Effector memory CD8-positive, alpha-beta T cell (primary cell): Measurements from ENCODE around the gene SLCO6A1.
"Not testable (repeated sequence)": the region's sequence is repeated elsewhere in the genome, so short reads cannot be mapped to it uniquely, and the experiment has no call there.

ENCODE experiments used
- ATAC-seq: fragments of 150-1000 bp; cut with Tn5 transposase; replicated peaks from 2 replicates; pipeline ENCODE4 v1.10.0; 2021; ENCODE audit warnings: mild to moderate bottlenecking, moderate library complexity
- DNase-seq, 3 experiments: peaks; one replicate each; pipeline ENCODE4 v3.0.0; 2021
- H3K27ac Mint-ChIP-seq, 2 donors: one replicate each; pipeline ENCODE4 v1.8.0; 2022; ENCODE audit warnings: mild to moderate bottlenecking in 2 of 2, mixed read lengths in 2 of 2, moderate library complexity in 2 of 2
- H3K27me3 Mint-ChIP-seq, 2 donors: one replicate each; pipeline ENCODE4 v1.8.0; 2022; ENCODE audit warnings: mixed read lengths in 2 of 2
- H3K36me3 Mint-ChIP-seq: one replicate; pipeline ENCODE4 v1.8.0; 2022; ENCODE audit warnings: mild to moderate bottlenecking, moderate library complexity, mixed read lengths; ENCODE audit not compliant: insufficient read depth
- H3K4me1 Mint-ChIP-seq, 2 donors: one replicate each; pipeline ENCODE4 v1.8.0; 2022; ENCODE audit warnings: low read depth in 2 of 2, mixed read lengths in 2 of 2
- H3K4me3 Mint-ChIP-seq, 2 donors: one replicate each; pipeline ENCODE4 v1.8.0; 2022; ENCODE audit warnings: mild to moderate bottlenecking in 2 of 2, mixed read lengths in 2 of 2, moderate library complexity in 2 of 2
- H3K9me3 Mint-ChIP-seq, 2 donors: one replicate each; pipeline ENCODE4 v1.8.0; 2022; ENCODE audit warnings: mixed read lengths in 2 of 2

The SLCO6A1 gene

GRCh38 chr5:102527547-102527946 lies 28.7 kb upstream of the SLCO6A1 start:
- Mint-ChIP-seq H3K36me3 (no peaks in the 10 kb centered on the region), H3K4me1 (no peaks in the 10 kb centered on the region), H3K4me3 (no peak overlapping the region), H3K9me3 (peaks cover 1 to 10% of the 10 kb centered on the region in 2 donors), H3K27ac (no peak overlapping the region), H3K27me3 (peaks cover 12 to 23% of the 10 kb centered on the region in 2 donors)
- DNase-seq (no peak), ATAC-seq (no peak)

GRCh38 chr5:102523541-102524175 lies 24.9 kb upstream of the SLCO6A1 start:
- DNase-seq (no peak), ATAC-seq (no peak)
- H3K36me3 Mint-ChIP-seq: no peaks in the 10 kb centered on the region
- H3K27me3 Mint-ChIP-seq: peaks cover 0 to 14% of the 10 kb centered on the region in 2 donors
- H3K4me1 Mint-ChIP-seq: no peaks in the 10 kb centered on the region
- H3K27ac Mint-ChIP-seq: no peak overlapping the region
- H3K4me3 Mint-ChIP-seq: no peak overlapping the region
- peaks cover 1 to 10% of the 10 kb centered on the region in 2 donors for H3K9me3 Mint-ChIP-seq

GRCh38 chr5:102511666-102512065 lies 12.9 kb upstream of the SLCO6A1 start:
- H3K9me3 Mint-ChIP-seq: no peaks in the 10 kb centered on the region
- H3K4me1 Mint-ChIP-seq: no peaks in the 10 kb centered on the region
- no peaks in the 10 kb centered on the region for H3K36me3 Mint-ChIP-seq
- no peak overlapping the region for H3K27ac Mint-ChIP-seq
- no peak overlapping the region for H3K4me3 Mint-ChIP-seq
- DNase-seq: no peak
- H3K27me3 Mint-ChIP-seq: peaks cover 0 to 7% of the 10 kb centered on the region in 2 donors
- no peak for ATAC-seq

DNA sequence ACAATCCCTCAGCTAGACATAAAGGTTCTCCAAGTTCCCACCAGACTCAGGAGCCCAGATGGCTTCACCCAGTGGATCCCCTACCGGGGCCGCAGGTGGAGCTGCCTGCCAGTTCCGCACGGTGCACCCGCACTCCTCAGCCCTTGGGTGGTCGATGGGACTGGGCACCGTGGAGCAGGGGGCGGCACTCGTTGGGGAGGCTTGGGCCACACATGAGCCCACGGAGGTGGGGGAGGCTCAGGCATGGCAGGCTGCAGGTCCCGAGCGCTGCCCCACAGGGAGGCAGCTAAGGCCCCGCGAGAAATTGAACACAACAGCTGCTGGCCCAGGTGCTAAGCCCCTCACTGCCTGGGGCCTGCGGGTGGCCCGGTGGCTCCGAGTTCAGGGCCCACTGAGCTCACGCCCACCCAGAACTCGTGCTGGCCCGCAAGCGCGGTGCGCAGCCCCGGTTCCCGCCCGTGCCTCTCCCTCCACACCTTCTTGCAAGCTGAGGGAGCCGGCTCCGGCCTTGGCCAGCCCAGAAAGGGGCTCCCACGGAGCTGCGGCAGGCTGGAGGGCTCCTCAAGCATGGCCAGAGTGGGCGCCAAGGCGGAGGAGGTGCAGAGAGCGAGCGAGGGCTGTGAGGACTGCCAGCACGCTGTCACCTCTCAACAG lies 7.4 kb downstream of the SLCO6A1 start:
- not testable (repeated sequence) for H3K4me1 Mint-ChIP-seq, H3K36me3 Mint-ChIP-seq, H3K27ac Mint-ChIP-seq, H3K9me3 Mint-ChIP-seq, ATAC-seq, DNase-seq, H3K4me3 Mint-ChIP-seq
- H3K27me3 Mint-ChIP-seq: peaks cover 6 to 11% of the 10 kb centered on the region in 2 donors

DNA sequence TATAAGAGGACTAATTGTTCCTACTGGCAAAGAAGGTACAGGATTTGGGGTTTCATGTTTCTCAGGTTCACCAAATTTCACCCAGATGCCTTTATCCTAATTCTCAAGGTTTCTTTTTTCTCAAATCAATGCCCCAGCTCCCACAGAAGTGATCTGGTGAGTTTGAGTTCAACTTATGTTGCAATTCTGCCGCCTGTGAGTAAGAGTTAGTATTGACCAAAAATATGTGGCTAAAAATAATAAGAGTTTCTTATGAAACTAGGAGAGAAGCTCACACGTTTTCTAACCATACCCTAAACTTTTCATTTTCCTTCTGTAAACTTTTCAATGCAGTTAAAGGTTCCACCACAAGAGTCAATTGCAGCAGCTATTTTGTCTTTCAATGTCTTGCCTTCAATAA lies 15.1 kb downstream of the SLCO6A1 start:
- no peak overlapping the region for H3K27ac Mint-ChIP-seq
- H3K9me3 Mint-ChIP-seq: no peaks in the 10 kb centered on the region
- DNase-seq (no peak), ATAC-seq (no peak)
- no peaks in the 10 kb centered on the region for H3K27me3 Mint-ChIP-seq
- H3K4me1 Mint-ChIP-seq: no peaks in the 10 kb centered on the region
- no peaks in the 10 kb centered on the region for H3K36me3 Mint-ChIP-seq
- no peak overlapping the region for H3K4me3 Mint-ChIP-seq

DNA sequence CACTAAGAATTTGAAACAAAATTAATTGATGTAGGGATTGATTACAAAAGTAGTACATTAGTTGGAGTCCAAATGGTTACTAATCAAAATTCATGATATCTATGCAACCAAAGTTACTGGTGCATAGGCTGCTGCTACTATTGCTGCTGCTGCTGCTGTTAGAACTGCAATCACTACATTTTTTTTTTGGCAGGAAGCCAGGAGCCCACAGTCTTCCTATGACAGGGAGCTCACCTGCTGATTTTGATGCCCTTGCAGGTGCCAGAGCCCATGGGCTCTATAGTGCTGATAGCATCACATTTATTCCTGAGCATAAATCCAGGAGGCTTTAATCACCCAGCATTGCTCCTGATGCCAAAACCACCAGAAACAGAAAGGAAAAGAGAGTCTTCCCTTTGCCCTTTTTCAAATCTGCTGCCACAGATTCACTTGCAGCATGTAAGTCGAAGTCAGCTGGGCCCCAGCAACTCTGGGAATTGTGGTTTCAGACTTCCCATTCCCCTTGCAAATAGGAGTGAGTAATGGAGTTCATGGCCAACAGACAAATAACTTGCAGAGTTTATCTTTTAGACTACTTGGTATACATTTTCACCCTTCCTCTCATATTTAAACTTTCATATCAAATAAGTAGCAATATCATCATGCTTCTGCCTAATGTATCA lies 17.6 kb downstream of the SLCO6A1 start:
- Mint-ChIP-seq H3K27me3 (no peaks in the 10 kb centered on the region), H3K27ac (no peak overlapping the region), H3K9me3 (no peaks in the 10 kb centered on the region), H3K36me3 (no peaks in the 10 kb centered on the region), H3K4me3 (no peak overlapping the region), H3K4me1 (no peaks in the 10 kb centered on the region)
- no peak for DNase-seq
- no peak for ATAC-seq

DNA sequence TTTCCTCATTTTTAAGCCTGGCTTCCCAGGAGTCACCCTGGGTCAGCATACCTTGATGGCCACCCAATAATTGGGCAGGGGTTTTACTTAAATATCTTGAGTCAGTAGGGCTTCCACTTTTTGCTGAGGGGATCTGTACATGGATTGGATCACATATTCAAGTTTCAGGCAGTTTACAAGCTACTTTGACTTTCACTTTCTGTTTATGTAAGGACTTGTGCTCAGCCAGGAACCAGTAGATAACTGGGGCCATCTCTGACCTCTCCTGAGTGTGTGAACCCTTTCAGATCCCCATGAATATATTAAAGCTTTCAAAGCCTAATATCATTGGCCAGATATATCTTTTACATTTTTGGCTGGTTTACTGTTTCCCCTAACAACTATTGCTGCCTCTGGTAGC lies 45.1 kb downstream of the SLCO6A1 start:
- peak overlapping the region in 1 of 2 donors; percentile 63 for H3K27ac Mint-ChIP-seq
- H3K36me3 Mint-ChIP-seq: no peaks in the 10 kb centered on the region
- peaks cover 0 to 2% of the 10 kb centered on the region in 2 donors for H3K9me3 Mint-ChIP-seq
- peak overlapping the region; percentile 27 to 42 for H3K4me3 Mint-ChIP-seq
- DNase-seq: no peak
- ATAC-seq: peak; percentile 26
- peaks cover 0 to 17% of the 10 kb centered on the region in 2 donors for H3K27me3 Mint-ChIP-seq
- H3K4me1 Mint-ChIP-seq: peaks cover 0 to 4% of the 10 kb centered on the region in 2 donors

GRCh38 chr5:102451082-102451481 lies 47.7 kb downstream of the SLCO6A1 start:
- H3K9me3 Mint-ChIP-seq: peaks cover 0 to 2% of the 10 kb centered on the region in 2 donors
- DNase-seq: no peak
- H3K4me1 Mint-ChIP-seq: peaks cover 0 to 4% of the 10 kb centered on the region in 2 donors
- no peak overlapping the region for H3K27ac Mint-ChIP-seq
- no peaks in the 10 kb centered on the region for H3K36me3 Mint-ChIP-seq
- no peak for ATAC-seq
- H3K4me3 Mint-ChIP-seq: no peak overlapping the region
- H3K27me3 Mint-ChIP-seq: peaks cover 0 to 17% of the 10 kb centered on the region in 2 donors

DNA sequence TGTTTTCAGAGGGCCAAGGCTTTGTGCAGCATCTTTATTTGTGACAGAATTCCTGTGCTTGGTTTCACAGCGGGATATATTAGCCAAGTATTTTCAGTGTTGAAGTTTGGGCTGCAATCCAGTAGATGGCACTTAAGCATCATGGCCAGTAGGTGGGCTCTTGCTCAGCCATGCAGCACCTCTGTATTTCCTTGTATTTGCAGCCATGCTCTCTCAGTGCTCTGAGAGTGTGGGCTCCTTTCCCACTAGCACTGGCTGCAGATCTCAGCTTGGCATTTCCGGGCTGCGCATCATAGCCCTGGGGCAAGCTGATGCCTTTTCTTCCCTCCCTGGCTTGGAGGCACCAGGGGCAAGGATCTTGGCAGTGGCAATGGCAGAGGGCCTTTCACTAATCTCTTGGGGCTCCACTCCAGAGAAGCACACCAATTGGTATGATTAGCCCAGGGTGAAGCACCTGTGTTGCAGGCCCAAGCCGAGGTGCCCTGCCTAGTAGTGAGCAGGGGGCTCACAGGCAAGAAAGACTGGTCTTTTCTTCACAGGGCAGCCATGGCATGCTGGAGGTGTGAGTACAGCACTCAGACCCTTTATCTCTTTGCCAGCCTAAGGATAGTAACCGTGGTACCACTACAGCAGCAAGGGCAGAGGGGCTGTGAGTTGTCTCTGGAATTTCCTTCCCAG lies 48.3 kb downstream of the SLCO6A1 start:
- Mint-ChIP-seq H3K36me3 (no peaks in the 10 kb centered on the region), H3K4me1 (peaks cover 0 to 4% of the 10 kb centered on the region in 2 donors), H3K4me3 (no peak overlapping the region), H3K27me3 (peaks cover 0 to 17% of the 10 kb centered on the region in 2 donors), H3K9me3 (peaks cover 0 to 2% of the 10 kb centered on the region in 2 donors), H3K27ac (no peak overlapping the region)
- ATAC-seq (no peak), DNase-seq (no peak)

DNA sequence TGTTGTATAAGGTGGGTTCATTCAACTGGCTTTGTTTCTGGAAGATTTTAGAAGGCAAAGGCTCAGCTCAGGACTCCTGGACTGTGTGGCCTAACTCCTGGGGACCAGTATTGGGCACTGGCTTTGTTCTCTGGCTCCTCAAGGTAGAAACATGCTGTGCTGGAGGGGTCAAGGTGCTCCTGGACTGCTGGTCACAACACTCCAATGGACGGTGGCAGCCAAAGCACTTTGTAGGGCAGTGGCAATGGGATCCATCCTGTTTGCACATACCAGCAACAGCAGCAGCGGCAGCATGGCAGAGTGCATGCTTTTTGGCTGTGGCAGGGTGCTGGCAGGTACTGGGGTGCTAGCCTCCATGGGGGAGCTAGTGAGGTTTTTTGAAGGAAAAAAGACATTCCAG lies 65.3 kb downstream of the SLCO6A1 start:
- Mint-ChIP-seq H3K36me3 (no peaks in the 10 kb centered on the region), H3K27me3 (peaks cover 0 to 17% of the 10 kb centered on the region in 2 donors), H3K9me3 (no peaks in the 10 kb centered on the region), H3K27ac (no peak overlapping the region), H3K4me3 (no peak overlapping the region), H3K4me1 (no peaks in the 10 kb centered on the region)
- ATAC-seq (no peak), DNase-seq (no peak)

DNA sequence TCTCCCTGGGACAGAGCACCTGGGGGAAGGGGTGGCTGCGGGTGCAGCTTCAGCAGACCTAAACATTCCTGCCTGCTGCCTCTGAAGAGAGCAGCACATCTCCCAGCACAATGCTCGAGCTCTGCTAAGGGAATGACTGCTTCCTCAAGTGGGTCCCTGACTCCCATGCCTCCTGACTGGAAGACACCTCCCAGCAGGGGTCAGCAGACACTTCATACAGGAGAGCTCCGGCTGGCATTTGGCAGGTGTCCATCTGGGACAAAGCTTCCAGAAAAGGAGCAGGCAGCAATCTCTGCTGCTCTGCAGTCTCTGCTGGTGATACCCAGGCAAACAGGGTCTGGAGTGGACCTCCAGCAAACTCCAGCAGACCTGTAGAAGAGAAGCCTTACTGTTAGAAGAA lies 77.2 kb downstream of the SLCO6A1 start:
- DNase-seq (no peak), ATAC-seq (no peak)
- Mint-ChIP-seq H3K9me3 (peaks cover 3 to 7% of the 10 kb centered on the region in 2 donors), H3K4me1 (no peaks in the 10 kb centered on the region), H3K27ac (no peak overlapping the region), H3K27me3 (peaks cover 0 to 15% of the 10 kb centered on the region in 2 donors), H3K36me3 (no peaks in the 10 kb centered on the region), H3K4me3 (no peak overlapping the region)

GRCh38 chr5:102418531-102418930 lies 80.3 kb downstream of the SLCO6A1 start:
- H3K9me3 Mint-ChIP-seq: peaks cover 0 to 1% of the 10 kb centered on the region in 2 donors
- H3K4me1 Mint-ChIP-seq: no peaks in the 10 kb centered on the region
- H3K36me3 Mint-ChIP-seq: no peaks in the 10 kb centered on the region
- H3K27me3 Mint-ChIP-seq: peaks cover 0 to 15% of the 10 kb centered on the region in 2 donors
- H3K27ac Mint-ChIP-seq: no peak overlapping the region
- no peak overlapping the region for H3K4me3 Mint-ChIP-seq
- DNase-seq (no peak), ATAC-seq (no peak)

DNA sequence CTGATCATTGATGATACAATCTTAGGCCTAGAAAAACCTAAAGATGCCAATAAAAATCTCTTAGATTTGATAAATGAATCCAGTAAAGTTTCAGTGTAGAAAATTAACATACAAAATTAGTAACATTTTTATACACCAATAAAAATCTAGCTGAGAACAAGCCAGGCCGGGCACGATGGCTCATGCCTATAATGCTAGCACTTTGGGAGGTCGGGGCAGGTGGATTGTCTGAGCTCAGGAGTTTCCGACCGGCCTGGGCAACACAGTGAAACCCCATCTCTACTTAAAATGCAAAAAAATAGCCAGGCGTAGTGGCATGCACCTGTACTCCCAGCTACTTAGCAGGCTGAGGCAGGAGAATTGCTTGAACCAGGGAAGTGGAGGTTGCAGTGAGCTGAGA lies 84.4 kb downstream of the SLCO6A1 start:
- Mint-ChIP-seq H3K4me1 (no peaks in the 10 kb centered on the region), H3K9me3 (no peaks in the 10 kb centered on the region), H3K36me3 (no peaks in the 10 kb centered on the region), H3K27me3 (no peaks in the 10 kb centered on the region), H3K27ac (no peak overlapping the region), H3K4me3 (no peak overlapping the region)
- DNase-seq: no peak
- ATAC-seq: no peak
